Effector CD4-positive, alpha-beta T cell (primary cell): Measurements from ENCODE around the gene NFATC4. TPM values are rescaled to one million over a fixed set of nuclear protein-coding genes. Genes with fewer than 3 reads are reported as not detected.
"Not testable (repeated sequence)": the region's sequence is repeated elsewhere in the genome, so short reads cannot be mapped to it uniquely, and the experiment has no call there.

Experiments used
- DNase-seq: peaks from one replicate; pipeline ENCODE4 v3.0.0-alpha.2; 2020
- total RNA-seq: gene quantifications from one replicate; lab custom pipeline; 2026; lab: John Stamatoyannopoulos, UW

The NFATC4 gene
- total RNA-seq: not detected

DNA sequence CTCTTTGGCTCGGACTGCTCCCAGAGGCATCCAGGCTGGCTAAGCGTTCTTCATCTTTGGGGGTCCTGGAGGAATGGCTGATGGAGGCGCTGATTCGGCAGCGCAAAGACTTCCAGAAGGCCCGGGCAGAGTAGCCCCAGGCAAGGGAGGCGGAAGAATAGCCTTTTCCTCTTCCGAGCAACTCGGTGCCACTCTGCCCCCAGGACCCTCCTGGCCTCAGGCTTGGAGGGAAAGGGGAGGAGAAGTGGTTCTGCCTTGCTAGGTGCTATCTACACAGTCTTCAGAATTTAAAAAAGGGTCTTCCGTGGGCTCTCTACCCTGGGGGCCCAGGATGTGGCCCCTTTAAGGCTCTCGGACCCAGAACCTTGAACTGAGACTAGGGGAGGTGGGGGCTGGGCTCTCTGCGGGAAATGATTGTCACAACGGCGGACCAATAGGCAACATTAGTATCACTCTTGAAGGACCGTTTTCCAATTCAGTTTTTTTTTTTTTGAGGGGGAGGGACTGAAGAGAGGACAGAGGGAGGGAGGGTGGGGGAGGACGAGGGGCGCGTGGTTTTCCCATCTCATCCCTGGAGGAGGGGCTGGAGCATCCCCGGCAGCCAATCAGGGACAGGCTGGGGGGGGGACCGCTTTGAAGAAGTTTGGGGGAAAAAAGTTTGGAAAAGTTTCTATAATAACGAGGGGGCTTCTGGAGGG, at the start of gene NFATC4:
TSS of gene NFATC4 (plus strand) at position 671 of the 698 bp plus-strand sequence. CDS start 157 bp downstream, outside the sequence.
- no peak for DNase-seq

DNA sequence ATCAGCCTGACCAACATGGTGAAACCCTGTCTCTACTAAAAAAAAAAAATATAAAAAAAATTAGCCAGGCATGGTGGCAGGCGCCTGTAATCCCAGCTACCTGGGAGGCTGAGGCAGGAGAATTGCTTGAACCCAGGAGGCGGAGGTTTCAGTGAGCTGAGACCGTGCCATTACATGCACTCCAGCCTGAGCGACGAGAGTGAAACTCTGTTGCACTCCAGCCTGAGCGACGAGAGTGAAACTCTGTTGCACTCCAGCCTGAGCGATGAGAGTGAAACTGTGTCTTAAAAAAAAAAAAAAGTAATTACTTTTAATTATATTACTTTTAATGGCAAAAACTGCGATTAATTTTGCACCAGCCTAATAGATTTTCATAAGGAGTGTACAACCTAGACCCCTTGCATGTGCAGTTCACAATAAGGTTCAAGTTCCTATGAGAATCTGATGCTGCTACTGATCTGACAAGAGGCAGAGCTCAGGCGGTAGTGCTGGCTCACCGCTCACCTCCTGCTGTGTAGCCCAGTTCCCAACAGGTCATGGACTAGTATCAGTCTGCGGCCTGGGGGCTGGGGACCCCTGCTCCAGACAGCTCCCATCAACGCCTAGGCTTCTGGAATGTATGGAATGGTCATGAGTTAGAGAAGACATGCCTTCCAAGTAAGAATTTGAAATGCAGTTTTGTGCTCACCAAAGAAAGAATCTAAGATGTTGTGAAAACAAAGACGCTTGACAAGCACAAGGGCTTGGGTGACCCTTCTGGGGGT, 46.6 kb upstream of the NFATC4 start:
- no peak for DNase-seq

DNA sequence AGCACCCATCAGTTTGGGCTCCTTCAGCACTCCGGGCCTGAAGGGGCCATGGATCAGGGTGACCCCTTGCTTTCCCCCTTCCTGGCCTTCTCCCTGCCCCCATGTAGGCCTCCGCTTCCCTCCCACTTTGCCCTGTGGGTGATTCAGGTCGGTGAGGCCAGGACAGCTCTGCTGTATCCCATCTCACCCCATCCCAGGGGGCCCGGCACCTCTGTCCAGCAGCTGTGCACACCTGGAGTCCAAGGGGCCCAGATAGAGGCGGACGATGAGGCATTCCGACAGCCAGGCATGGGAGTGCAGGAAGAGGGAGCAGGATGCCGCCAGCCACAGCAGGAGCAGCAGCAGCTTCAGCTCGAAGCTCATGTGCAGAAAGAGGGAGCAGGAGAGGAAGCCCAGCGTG, 45.3 kb upstream of the NFATC4 start:
- DNase-seq: no peak

DNA sequence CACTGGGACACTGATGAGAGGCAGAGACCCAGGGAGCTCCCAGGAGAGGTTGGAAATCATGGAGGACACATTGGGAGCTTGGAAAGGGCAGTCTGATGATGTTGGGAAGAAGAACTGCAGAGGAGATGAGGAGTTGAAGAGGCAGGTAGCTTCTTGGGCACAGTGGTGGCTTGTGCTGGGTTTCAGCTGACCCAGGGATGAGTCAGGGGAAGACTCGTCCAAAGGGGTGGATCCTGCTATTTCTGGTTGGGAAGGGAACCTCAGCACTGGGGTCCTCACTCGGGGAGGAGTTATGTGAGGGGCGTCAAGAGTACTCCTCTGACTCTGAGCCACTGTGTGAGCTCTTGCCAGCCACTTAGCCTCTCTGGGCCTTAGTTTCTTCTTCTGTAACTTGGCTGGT, 44.6 kb upstream of the NFATC4 start:
- no peak for DNase-seq

DNA sequence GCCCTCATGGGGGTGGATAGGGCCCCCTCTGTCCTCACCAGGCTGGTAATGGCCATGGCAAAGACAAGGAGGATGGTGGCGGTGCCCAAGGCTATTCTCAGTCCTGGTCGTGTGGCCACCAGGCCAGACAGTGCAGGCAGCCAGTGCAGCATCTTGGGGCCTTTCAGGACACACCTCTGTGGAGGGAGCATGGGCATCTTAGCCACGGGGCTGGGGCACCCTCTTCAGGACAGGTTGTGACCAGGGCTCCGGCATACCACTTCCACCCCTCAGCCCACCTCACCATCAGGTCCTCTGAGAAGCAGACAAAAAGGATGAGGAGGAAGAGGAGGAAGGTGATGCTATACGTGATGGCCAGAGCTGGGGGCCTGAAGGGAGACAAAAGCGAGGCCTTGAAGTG, 44.0 kb upstream of the NFATC4 start:
- DNase-seq: no peak

DNA sequence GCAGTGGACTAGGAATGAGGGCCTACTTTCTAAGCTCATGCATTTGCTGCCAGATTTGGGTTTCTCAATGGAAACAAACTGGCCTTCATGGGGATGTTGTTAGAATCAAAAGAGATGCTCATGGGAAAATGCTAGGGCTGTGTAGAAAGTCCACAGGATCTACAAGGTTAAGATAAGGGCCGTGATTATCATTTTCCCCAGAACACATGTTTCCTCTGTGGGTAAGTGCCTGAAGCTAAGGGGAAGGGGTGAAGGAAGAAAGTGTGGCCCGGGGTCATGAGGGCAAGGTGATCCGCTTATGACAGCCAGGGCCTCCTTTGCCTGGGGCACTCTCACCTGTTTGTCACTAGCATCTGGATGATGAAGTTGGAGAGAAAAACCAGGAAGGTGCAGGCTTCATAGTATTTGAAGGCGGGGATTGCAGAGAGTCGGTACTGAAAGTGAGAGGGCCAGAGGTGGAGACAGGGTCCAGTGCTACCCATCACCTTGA, 42.9 kb upstream of the NFATC4 start:
- DNase-seq: no peak

DNA sequence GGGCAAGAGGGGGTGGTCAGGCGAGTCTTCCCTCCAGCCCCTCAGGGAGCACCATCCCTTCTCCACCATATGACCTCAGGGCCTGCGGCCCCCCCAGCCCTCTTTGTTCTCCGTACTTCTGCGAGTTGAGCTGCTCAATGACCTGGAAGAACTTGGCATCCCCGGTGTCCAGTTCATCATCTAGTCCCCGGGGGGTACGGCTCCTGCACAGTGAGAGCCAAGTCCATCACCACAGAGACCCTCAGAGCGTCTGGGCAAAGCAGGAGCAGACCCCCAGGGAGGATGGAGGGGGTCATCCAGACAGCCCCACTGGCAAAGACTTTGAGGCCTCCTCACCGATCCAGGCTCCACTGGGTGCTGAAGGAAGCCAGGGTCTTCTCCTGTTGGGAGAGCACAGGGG, 42.0 kb upstream of the NFATC4 start:
- DNase-seq: no peak

DNA sequence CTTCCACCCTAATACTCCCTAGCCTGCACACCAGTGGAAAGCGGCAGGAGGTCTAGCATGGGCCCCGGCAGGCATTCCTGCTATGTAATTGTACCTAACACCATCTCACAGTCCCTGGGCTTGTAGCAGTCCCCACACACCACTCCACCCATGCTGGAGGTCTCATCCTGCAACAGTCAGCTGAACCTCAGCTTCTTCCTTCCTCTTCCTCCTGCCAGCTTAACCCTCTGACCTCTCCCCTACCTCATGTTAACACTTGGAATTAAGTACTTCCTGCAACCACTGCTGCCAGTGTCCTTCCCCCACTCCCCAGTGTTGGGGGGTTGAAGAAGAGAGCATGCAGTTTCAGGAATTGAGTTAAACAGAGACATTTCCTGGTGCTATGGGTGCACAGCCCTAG, 40.7 kb upstream of the NFATC4 start:
- DNase-seq: no peak

DNA sequence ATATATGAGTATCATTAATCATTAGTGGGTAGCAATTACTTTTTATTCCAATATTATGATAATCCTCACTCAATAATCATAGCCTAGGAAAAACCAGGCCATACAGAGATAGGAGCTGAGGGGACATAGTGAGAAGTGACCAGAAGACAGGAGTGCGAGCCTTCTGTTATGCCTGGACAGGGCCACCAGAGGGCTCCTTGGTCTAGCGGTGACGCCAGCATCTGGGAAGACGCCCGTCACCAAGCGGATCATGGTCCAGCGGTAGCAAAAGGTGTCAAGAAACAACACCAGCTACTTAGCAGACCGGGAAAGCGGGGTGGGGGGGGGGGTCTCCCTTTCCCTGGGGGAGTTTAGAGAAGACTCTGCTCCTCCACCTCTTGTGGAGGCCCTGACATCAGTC, 40.1 kb upstream of the NFATC4 start:
- DNase-seq: not testable (repeated sequence)

DNA sequence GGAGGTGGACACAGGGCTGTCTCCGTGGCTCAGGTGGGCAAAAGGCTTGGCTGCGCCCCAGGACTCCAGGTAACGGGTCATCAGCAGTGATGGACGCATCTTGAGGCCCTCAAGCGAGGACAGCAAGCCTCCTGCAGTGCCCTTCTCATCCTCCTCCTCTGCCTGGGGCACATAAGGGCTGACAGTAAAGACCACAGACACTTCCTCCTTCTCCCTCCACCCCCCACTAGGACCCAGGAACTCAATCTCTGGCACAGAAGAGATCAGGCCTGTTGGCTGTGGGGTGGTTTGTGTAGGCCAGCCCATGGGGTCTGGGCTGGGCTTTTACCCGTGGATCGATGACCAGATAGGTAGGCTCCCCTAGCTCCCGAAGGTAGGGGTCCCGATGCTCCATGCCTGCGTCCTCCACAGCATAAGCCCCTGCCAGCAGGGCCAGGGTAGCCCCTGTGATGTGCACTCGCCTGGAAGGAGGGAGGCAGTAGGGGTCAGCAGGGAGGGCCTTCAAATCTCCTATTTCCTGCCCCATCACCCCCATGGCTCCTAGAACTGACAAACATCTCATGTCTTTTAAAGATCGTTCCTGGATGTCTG, 38.8 kb upstream of the NFATC4 start:
- DNase-seq: no peak

DNA sequence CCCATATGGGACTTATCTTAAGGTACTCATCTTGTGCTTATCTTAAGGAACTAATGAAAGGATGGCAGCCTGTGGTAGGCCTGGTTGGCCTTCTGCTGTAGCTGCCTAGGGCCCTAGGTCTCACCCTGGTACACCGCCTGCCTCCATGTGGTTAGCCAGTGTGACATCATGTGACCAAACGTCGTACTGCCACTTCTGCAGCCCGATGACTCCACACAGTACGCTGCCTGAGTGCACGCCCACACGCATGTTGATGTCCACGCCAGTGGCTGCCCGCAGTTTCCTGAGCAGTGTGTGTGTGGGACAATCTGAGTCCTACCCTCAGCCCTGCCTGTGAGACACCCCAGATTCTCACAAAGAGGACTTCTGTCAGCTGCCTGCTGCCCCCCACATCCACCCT, 38.2 kb upstream of the NFATC4 start:
- DNase-seq: peak; percentile 45

DNA sequence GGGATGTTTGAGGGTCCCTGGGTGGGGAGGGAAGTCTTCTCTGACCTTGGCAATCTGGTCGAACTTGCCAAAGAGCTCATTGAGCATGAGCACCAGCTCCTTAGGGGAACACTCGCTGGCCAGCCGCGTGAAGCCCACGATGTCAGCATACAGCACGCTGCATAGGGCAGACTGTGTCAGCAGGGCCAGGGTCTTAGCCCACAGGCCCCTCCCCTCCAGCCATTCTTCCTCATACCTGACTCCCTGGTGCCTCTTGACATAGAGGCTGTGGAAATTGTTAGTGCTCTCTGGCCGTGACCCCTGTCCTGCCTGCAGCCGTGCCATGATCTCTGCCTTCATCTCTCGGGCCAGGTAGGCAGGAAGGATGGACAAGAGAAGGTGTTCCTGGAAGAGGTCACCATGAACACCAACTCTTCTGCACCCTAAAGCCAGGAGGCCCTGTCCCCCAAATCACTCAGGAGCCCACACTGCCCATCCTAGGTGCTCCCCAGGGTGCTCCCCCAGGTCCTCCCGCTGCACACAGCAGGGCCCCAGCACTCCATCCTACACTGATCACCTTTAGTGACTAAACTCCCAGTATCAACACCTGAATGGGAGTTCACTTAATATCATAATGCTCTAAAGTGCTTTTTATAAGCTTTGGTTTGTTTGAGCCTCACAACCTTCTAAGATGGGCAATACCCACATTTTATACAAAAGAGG, 36.9 kb upstream of the NFATC4 start:
- DNase-seq: no peak

DNA sequence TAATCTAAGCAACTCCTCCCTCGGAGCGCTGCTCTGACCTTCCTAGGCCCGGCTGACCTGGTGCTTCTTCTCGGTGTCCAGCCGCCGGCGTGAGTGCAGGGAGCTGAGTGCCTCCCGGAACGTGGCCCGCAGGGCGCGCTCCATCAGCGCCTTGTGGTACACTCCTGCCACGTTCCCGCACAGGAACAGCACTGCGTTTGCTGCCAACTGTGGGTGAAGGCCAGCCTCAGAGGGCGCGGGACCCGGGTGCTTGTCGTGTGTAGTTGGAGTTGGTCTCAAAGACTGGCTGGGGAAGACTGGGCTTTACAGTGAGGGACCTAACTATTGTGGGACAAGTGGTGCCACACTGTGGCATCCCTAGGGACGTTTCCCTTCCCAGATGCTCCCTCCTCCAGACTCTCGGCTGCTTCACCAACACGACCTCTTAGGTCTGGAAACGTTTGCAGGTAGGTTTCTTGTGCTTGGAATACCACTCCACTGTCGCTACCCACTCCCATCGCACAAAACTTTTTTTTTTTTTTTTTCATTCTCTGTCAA, 36.2 kb upstream of the NFATC4 start:
- DNase-seq: no peak

DNA sequence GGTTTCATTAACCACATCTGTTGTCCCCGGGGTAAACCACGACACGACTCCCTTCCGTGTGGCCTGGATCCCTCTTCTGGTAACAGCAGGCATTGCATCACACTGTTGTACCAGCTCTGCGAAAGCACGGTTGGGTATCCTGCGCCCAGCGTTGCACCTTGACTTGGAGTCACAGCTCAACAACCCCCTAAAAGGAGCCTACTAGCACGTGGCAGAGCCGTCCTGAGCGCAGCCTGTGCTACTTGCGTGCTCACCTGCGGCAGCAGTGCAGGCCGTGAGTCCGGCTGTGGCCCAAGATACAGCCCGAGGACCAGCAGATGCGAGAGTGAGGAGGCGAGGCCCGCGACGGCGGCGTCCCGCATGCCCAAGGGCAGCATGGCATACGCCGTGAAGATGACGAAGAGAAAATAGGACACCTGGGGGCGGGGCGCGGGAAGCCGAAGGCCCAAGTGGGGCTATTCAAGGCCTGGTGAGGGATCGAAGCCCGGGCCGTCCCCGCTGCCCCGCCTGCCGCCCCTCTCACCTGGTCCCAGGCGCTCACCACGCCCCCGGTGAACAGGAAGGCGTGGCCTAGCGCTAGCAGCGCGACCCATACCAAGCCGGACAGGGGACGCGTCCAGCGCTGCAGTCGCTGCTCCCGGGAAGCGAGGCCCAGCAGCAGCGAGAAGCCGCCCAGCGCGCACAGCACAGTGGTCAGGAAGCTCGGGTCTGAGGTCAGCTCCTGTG, 35.6 kb upstream of the NFATC4 start:
- DNase-seq: peak; percentile 83

DNA sequence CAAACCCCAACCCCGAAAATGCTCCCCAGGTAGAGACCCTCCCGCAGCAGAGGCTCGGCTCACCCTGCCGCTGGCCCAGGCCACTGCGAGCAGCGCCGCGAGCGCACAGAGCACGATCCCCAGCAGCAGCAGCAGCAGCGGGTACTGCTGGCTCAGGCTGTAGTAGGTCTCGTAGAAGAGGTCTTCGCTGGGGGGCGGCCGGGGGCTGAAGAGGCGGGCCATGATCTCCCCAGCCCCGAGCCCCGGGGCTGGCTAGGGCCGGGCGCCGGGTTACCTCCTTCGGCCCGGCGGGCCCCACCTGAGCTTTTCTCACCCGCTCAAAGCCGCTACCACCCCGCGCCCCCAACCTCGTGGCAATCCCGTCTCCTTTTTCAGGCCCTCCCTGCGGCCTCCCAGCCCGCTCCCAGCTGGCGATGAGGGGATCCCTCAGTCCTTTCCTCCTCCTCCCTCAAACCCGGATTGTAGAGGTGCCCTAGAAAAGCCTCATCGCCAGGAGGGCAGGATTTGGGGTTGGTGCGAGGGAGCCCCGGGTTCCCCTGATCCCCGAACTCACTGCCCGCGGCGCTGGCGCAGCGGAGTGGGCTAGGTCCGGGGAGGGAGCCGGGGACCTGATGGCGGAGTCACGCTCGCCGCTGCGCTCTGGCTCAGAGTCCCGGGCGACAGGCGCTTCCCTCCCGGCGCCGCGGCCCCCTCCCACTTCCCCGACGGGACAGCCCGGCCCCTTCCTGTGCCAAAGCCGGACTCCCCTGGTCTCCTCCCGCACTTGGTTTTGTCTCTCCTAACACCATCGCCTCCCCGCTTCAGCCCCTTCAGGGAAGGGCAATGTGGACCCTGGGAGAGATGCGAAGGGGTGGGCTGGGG, 33.3 kb upstream of the NFATC4 start, which contains the start of gene ADCY4:
TSS of gene ADCY4 (minus strand) at position 641 of the 861 bp plus-strand sequence. CDS start at position 222, 419 bp downstream.
- DNase-seq: no peak

DNA sequence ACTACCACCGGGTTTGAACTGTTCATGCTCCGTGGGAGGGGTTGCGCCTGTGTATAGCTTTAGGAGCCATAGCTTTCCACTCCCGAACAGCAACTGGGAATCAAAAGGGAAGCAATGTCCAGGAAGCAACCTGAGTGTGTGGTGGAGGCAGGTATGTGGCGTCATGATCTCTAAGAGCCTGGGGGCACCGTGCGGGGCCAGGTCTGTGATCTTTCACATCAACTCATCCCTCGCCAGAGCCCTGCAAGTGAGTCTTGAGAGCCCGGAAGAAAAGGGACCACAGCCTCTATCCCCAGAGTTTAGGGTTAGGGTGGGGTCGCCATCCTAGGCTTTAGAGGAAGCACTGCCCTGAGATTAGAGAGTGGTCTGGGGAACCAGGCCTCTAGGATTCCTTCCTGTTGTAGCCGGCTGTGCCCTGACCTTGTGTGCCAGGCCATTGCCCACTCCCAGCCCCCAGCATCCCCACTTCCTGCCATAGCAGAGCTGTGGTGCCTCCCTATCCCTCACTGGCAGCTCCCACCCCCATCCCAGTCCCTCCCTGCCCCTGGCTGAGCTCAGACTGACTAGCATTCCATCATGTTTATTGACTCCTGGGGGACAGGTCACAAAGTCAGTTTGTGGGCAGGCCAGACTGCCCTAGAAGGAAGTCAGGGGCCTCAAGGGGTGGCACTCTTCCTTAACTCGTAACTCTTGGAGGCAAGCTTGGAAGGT, 32.4 kb upstream of the NFATC4 start:
- DNase-seq: no peak

DNA sequence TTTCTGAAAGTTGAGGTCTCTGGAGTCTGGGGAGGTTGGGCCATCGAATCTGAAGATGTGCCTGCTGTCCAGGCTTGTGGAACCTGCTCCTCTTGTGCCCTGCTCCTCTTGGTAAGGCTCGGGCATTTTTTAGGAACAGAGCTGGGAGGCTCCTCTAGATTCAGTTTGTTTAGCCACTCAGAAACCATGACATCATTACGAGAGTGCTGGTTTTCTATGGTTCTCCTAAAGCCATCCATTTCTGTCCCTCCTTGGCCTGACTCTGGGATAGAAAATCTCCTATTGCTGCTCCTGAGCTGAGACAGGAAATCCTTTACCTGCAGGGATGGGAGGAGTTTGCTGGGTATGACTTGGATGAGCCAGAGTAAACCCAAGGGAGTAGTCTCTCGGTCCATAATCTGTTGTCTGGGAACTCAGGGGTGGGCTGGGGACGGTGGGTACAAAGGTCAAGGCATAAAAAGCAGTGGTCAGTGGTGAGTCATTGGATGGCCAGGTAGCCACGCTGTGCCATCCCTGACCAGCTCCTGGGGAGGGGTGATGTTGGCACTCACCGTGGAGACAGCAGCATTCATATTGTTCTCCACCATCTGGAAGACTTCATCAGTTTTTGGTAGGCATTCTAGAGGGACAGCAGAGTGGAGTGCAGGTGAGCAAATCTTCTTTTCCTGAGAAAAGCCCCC, 30.7 kb upstream of the NFATC4 start:
- no peak for DNase-seq

DNA sequence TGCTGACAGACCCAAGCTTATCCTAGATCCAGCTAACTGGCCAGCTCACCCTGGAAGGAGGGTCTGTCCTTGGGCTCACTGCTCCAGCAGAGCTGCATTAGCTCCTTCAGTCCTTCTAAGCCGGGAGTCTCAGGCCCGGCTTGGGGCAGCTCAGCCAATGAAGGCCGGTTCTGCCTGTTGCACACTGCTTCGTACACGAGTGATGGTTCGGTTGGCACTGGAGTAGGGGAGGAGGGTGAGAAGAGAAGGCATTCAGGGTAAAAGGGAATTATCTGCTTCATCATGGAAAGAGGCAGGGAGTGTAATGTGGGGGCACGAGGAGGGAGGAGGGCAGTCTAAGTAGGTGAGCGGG, 30.2 kb upstream of the NFATC4 start:
- no peak for DNase-seq

DNA sequence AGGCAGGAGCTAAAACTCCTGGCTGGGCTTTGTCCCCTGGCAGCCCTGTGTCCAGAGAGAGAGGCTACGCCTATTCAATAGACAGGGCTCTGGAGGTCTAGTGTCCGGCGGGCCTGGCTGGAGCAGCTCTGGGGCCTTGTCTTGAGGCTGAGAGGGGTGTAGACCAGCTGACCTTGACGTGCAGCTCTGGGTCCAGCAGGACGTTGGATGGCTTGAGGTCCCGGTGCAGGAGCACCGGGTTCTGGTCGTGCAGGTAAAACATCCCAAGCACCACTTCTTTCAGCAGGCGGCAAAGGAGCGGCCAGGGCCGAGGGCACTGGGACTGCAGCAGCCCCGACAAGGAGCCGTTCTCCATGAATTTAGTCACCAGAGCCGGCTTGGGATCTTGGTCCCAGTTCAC, 29.1 kb upstream of the NFATC4 start:
- DNase-seq: no peak
